ENCODE data around the gene EPHX1. TPM values are rescaled to one million over a fixed set of nuclear protein-coding genes. Genes with fewer than 3 reads are reported as not detected.
"Not testable (repeated sequence)": the region's sequence is repeated elsewhere in the genome, so short reads cannot be mapped to it uniquely, and the experiment has no call there.

EPHX1 gene
- total and polyA plus RNA-seq, 4 donors = 36.4 to 95.4 (median 60.7) TPM

DNA sequence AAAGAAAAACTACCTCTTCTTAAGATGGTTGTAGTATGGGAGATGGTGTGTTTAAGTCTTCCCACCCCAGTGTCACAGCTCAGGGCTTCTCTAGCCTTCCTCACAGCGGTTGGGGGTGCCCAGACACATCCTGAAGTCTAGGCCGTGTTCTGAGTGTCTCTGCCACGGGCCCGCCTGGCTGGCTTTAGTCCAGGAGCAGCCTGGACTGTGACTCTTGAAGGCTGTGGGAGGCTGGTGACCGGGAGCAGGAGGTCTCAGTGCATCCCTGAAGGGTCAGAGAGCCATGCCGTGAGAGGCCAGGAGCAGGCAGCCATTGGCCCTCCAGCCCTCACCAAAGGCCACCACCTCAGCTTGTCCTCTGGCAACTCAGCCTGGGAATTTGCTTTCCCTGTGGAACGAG is 4.5 kb downstream of the EPHX1 start:
- 78% methylated on average over 5 of the region's 7 CpGs for WGBS (ENCODE audit: insufficient coverage)
- Histone ChIP-seq H3K9me3 (ENCODE audit: control insufficient read depth, insufficient read depth, low read length) (no peaks in the 10 kb centered on the region), H3K27me3 (ENCODE audit: control insufficient read depth, insufficient read depth, low read length) (no peaks in the 10 kb centered on the region), H3K36me3 (ENCODE audit: control insufficient read depth, insufficient read depth, low read length) (peaks cover 3% of the 10 kb centered on the region), H3K4me1 (ENCODE audit: control insufficient read depth, insufficient read depth, low read length) (peaks cover 73% of the 10 kb centered on the region), H3K4me3 (ENCODE audit: low read depth, low read length) (no peak overlapping the region), H3K27ac (ENCODE audit: low read depth, low read length) (no peak overlapping the region)
- DNase-seq (ENCODE audit: low read depth in 4 of 6, low spot score in 6 of 6) = no peak

DNA sequence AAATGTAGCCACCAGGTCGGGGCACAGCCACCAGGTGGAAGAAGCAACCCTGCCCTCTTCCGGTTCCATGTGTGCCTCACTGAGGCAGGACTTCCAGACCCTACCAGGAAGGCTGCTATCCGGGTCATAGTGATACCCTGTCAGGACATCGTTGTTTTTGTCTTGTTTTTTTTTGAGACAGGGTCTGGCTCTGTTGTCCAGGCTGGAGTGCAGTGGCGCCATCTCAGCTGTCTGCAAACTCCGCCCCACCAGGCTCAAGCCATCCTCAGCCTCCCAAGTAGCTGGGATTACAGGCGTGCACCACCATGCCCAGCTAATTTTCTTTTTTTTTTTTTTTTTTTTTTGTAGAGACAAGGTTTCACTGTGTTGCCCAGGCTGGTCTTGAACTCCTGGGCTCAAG is 5.2 kb downstream of the EPHX1 start:
- H3K27ac ChIP-seq (ENCODE audit: low read depth, low read length); H3K36me3 ChIP-seq (ENCODE audit: control insufficient read depth, insufficient read depth, low read length); H3K27me3 ChIP-seq (ENCODE audit: control insufficient read depth, insufficient read depth, low read length); H3K4me3 ChIP-seq (ENCODE audit: low read depth, low read length); H3K9me3 ChIP-seq (ENCODE audit: control insufficient read depth, insufficient read depth, low read length); DNase-seq (ENCODE audit: low read depth in 4 of 6, low spot score in 6 of 6): not testable (repeated sequence)
- WGBS (ENCODE audit: insufficient coverage) = 97% methylated on average over 4 of the region's 7 CpGs
- peaks cover 72% of the 10 kb centered on the region for H3K4me1 ChIP-seq (ENCODE audit: control insufficient read depth, insufficient read depth, low read length)

DNA sequence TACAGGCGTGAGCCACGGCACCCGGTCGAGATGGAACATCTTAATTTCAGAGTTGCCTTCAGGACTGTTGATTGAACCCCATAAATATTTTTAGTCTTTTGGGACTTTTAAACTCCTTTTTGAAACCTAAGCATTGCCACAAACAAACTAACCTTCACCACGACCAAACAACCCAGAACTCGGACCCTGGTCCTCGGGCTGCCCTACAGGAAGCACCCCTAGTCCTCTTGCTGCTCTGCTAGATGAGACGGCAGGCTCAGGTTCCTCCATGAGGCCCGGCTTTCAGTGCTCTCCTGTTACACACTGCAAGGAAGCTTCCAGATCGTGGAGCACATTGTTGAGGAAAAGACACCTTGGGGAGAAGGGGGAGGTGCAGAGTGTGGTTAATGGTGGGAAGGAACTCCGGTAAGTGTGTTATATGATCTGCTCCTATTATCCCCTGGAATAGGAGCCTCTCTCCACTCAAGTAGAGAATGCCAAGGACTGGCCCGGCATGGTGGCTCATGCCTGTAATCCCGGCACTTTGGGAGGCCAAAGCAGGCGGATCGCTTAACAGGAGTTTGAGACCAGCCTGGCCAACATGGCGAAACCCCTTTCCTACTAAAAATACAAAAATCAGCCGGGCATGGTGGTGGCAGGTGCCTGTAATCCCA is 5.7 kb downstream of the EPHX1 start:
- WGBS (ENCODE audit: insufficient coverage) = 87% methylated on average over 13 of the region's 17 CpGs
- Histone ChIP-seq H3K36me3 (ENCODE audit: control insufficient read depth, insufficient read depth, low read length) (peaks cover 3% of the 10 kb centered on the region), H3K27ac (ENCODE audit: low read depth, low read length) (no peak overlapping the region), H3K4me1 (ENCODE audit: control insufficient read depth, insufficient read depth, low read length) (peaks cover 71% of the 10 kb centered on the region), H3K27me3 (ENCODE audit: control insufficient read depth, insufficient read depth, low read length) (no peaks in the 10 kb centered on the region), H3K9me3 (ENCODE audit: control insufficient read depth, insufficient read depth, low read length) (no peaks in the 10 kb centered on the region), H3K4me3 (ENCODE audit: low read depth, low read length) (no peak overlapping the region)
- DNase-seq (ENCODE audit: low read depth in 4 of 6, low spot score in 6 of 6) = peak in 1 of 6 donors; percentile 50

- H3K4me1 ChIP-seq (ENCODE audit: control insufficient read depth, insufficient read depth, low read length) = peaks cover 59% of the 10 kb centered on the region
- peak overlapping the region; percentile 69 for H3K27ac ChIP-seq (ENCODE audit: low read depth, low read length)
Observed at GRCh38 chr1:225816643-225817538, 7.0 kb downstream of the EPHX1 start.

GRCh38 chr1:225817611-225818061 is 7.7 kb downstream of the EPHX1 start:
- peak in 2 of 6 donors; percentile 45 to 78 for DNase-seq (ENCODE audit: low read depth in 4 of 6, low spot score in 6 of 6)
- H3K27me3 ChIP-seq (ENCODE audit: control insufficient read depth, insufficient read depth, low read length) = no peaks in the 10 kb centered on the region
- 76% methylated on average over 6 of the region's 8 CpGs for WGBS (ENCODE audit: insufficient coverage)
- no peak overlapping the region for H3K4me3 ChIP-seq (ENCODE audit: low read depth, low read length)
- H3K36me3 ChIP-seq (ENCODE audit: control insufficient read depth, insufficient read depth, low read length) = peaks cover 3% of the 10 kb centered on the region
- no peaks in the 10 kb centered on the region for H3K9me3 ChIP-seq (ENCODE audit: control insufficient read depth, insufficient read depth, low read length)
- H3K27ac ChIP-seq (ENCODE audit: low read depth, low read length) = peak overlapping the region; percentile 69
- peaks cover 51% of the 10 kb centered on the region for H3K4me1 ChIP-seq (ENCODE audit: control insufficient read depth, insufficient read depth, low read length)

More at GRCh38 chr1:225816643-225817538, 7.0 kb downstream of the EPHX1 start:
- no peak overlapping the region for H3K4me3 ChIP-seq (ENCODE audit: low read depth, low read length)
- DNase-seq (ENCODE audit: low read depth in 4 of 6, low spot score in 6 of 6) = peak in 1 of 6 donors; percentile 48
- H3K27me3 ChIP-seq (ENCODE audit: control insufficient read depth, insufficient read depth, low read length) = no peaks in the 10 kb centered on the region
- peaks cover 3% of the 10 kb centered on the region for H3K36me3 ChIP-seq (ENCODE audit: control insufficient read depth, insufficient read depth, low read length)
- no peaks in the 10 kb centered on the region for H3K9me3 ChIP-seq (ENCODE audit: control insufficient read depth, insufficient read depth, low read length)
- 49% methylated on average over 13 of the region's 17 CpGs for WGBS (ENCODE audit: insufficient coverage)

- peaks cover 45% of the 10 kb centered on the region for H3K4me1 ChIP-seq (ENCODE audit: control insufficient read depth, insufficient read depth, low read length)
- H3K27me3 ChIP-seq (ENCODE audit: control insufficient read depth, insufficient read depth, low read length) = no peaks in the 10 kb centered on the region
- no peak overlapping the region for H3K4me3 ChIP-seq (ENCODE audit: low read depth, low read length)
- peaks cover 3% of the 10 kb centered on the region for H3K36me3 ChIP-seq (ENCODE audit: control insufficient read depth, insufficient read depth, low read length)
- no peak for DNase-seq (ENCODE audit: low read depth in 4 of 6, low spot score in 6 of 6)
- no peaks in the 10 kb centered on the region for H3K9me3 ChIP-seq (ENCODE audit: control insufficient read depth, insufficient read depth, low read length)
- 67% methylated on average over 3 of the region's 7 CpGs for WGBS (ENCODE audit: insufficient coverage)
- no peak overlapping the region for H3K27ac ChIP-seq (ENCODE audit: low read depth, low read length)
Observed at GRCh38 chr1:225818229-225818628, 8.3 kb downstream of the EPHX1 start.

DNA sequence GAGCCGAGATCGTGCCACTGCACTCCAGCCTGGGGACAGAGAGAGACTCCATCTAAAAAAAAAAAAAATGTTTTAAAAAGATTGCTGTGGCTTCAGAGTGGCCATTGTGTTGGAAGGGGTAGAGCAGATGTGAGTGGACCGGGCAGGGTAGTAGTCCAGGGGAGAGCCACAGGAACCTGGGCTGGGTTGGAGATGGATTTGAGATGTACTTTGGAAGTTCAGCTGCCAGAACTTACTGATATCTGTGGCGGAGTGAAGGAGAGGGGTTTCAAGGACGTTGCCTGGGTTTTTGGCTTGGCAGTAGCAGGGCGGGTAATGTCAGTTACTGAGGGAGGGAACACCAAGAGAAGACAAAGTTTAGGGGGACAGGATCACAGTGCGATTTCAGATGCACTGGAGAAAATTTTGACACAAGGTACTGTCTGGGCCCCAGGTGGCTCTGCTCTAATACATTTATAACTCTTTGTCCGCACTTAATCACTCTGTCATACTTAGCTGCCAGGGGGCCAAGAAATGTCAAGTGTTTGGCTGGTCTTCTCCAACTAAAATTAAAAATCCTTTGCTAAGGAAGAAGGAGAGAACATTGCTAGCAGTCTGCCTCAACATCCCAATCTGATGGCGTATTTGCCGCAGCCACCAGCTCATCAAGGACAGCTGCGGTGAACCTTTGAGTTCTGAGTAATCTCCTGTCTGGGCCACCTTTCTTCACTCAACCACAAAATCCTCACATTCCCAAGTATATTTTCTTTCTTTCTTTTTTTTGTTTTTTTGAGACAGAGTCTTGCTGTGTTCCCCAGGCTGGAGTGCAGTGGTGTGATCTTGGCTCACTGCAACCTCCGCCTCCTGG is 9.6 kb downstream of the EPHX1 start:
- DNase-seq (ENCODE audit: low read depth in 4 of 6, low spot score in 6 of 6) = no peak
- 85% methylated on average over 9 of the region's 12 CpGs for WGBS (ENCODE audit: insufficient coverage)
- no peak overlapping the region for H3K27ac ChIP-seq (ENCODE audit: low read depth, low read length)
- H3K9me3 ChIP-seq (ENCODE audit: control insufficient read depth, insufficient read depth, low read length) = no peaks in the 10 kb centered on the region
- H3K4me1 ChIP-seq (ENCODE audit: control insufficient read depth, insufficient read depth, low read length) = peaks cover 45% of the 10 kb centered on the region
- H3K4me3 ChIP-seq (ENCODE audit: low read depth, low read length) = no peak overlapping the region
- H3K36me3 ChIP-seq (ENCODE audit: control insufficient read depth, insufficient read depth, low read length) = peaks cover 9% of the 10 kb centered on the region
- H3K27me3 ChIP-seq (ENCODE audit: control insufficient read depth, insufficient read depth, low read length) = no peaks in the 10 kb centered on the region

GRCh38 chr1:225820522-225821120 is 10.7 kb downstream of the EPHX1 start:
- H3K36me3 ChIP-seq (ENCODE audit: control insufficient read depth, insufficient read depth, low read length) = peaks cover 9% of the 10 kb centered on the region
- no peaks in the 10 kb centered on the region for H3K9me3 ChIP-seq (ENCODE audit: control insufficient read depth, insufficient read depth, low read length)
- no peaks in the 10 kb centered on the region for H3K27me3 ChIP-seq (ENCODE audit: control insufficient read depth, insufficient read depth, low read length)
- DNase-seq (ENCODE audit: low read depth in 4 of 6, low spot score in 6 of 6) = no peak
- H3K4me1 ChIP-seq (ENCODE audit: control insufficient read depth, insufficient read depth, low read length) = peaks cover 45% of the 10 kb centered on the region
- 88% methylated on average over 3 of the region's 5 CpGs for WGBS (ENCODE audit: insufficient coverage)
- no peak overlapping the region for H3K4me3 ChIP-seq (ENCODE audit: low read depth, low read length)
- H3K27ac ChIP-seq (ENCODE audit: low read depth, low read length) = no peak overlapping the region
